ENCODE data around the gene POU3F1. TPM values are rescaled to one million over a fixed set of nuclear protein-coding genes. Genes with fewer than 3 reads are reported as not detected.

The POU3F1 gene
- total RNA-seq, 1 experiment from 2014 or later, result 5.8 TPM

GRCh38 chr1:38000529-38001455 lies 45.8 kb downstream of the POU3F1 start:
- peak; percentile 64 for DNase-seq
- Histone ChIP-seq H2AFZ (ENCODE audit: low read length) (no peak overlapping the region), H4K8ac (replicated peaks; ENCODE audit: insufficient read length, low read depth, low read length) (no peak overlapping the region), H2AK5ac (ENCODE audit: insufficient read length, low read length) (peak overlapping the region; percentile 37), H3K4me1 (ENCODE audit: insufficient read depth, low read length) (peaks cover 26% of the 10 kb centered on the region), H3K4ac (ENCODE audit: low read depth, low read length) (no peak overlapping the region), H2BK120ac (ENCODE audit: low read depth, low read length, poor library complexity, severe bottlenecking) (no peak overlapping the region), H2BK12ac (ENCODE audit: insufficient read length, low read depth, low read length) (no peak overlapping the region), H3K18ac (ENCODE audit: insufficient read length, low read depth, low read length) (peak overlapping the region; percentile 83), H3K79me2 (ENCODE audit: insufficient read depth, low read length) (peaks cover 12% of the 10 kb centered on the region; the same call in 1 of the 2 replicates), H2BK5ac (ENCODE audit: insufficient read length, low read length) (no peak overlapping the region), H4K91ac (ENCODE audit: insufficient read length, low read depth, low read length) (peak overlapping the region; percentile 80), H3K14ac (ENCODE audit: insufficient read depth, low read length) (peak overlapping the region; percentile 27), H3K56ac (ENCODE audit: insufficient read length, low read depth, low read length) (no peak overlapping the region), H3K9me3 (ENCODE audit: control insufficient read depth, low read depth, low read length) (no peaks in the 10 kb centered on the region), H3K23ac (ENCODE audit: insufficient read length, low read depth, low read length) (no peak overlapping the region), H3K27me3 (ENCODE audit: insufficient read depth, low read length) (no peaks in the 10 kb centered on the region), H3K79me1 (ENCODE audit: insufficient read depth, low read depth, low read length, poor library complexity, severe bottlenecking) (no peaks in the 10 kb centered on the region), H2BK20ac (ENCODE audit: low read depth, low read length, poor library complexity, severe bottlenecking) (no peak overlapping the region), H3K23me2 (ENCODE audit: insufficient read length, low read depth, low read length, poor library complexity, severe bottlenecking) (peaks cover 13% of the 10 kb centered on the region), H3K9ac (ENCODE audit: extremely low read depth, insufficient read length, low read length) (peak overlapping the region; percentile 2), H4K20me1 (ENCODE audit: control insufficient read depth, insufficient read depth, insufficient read length) (no peaks in the 10 kb centered on the region), H3T11ph (ENCODE audit: low read length) (no peak overlapping the region), H3K27ac (ENCODE audit: insufficient read length, low read depth, low read length) (no peak overlapping the region), H3K4me2 (ENCODE audit: insufficient read depth, insufficient read length, low read length) (peak overlapping the region; percentile 19), H4K5ac (ENCODE audit: insufficient read length, low read depth, low read length) (no peak overlapping the region), H2BK15ac (ENCODE audit: low read depth, low read length) (no peak overlapping the region)
- peak overlapping the region; percentile 28 to 60; a peak in 3 of 5 replicates for H3K4me3 Mint-ChIP-seq
- no peaks in the 10 kb centered on the region; the same call in 1 of the 2 replicates for H3K27me3 Mint-ChIP-seq (ENCODE audit: low read depth)
- H3K36me3 Mint-ChIP-seq (ENCODE audit: insufficient read depth in 1 of 3, low read depth in 3 of 3), result peaks cover 17 to 30% (median 22%) of the 10 kb centered on the region in 3 experiments
- no peaks in the 10 kb centered on the region for H3K9me3 Mint-ChIP-seq
- H3K27ac Mint-ChIP-seq, result peak overlapping the region; percentile 94 to 98 (median 98)
- peaks cover 52 to 57% of the 10 kb centered on the region in 2 experiments for H3K4me1 Mint-ChIP-seq
- TF ChIP-seq CTCF (conservative IDR thresholded peaks at IDR 0.05), result no peak
- no CpG with 5 or more reads among the region's 13 CpGs for WGBS (ENCODE audit: extremely low coverage, insufficient read length, low lambda C conversion rate)

Data from H9 (cell line).